GM19438 (cell line): ENCODE results near the gene MAPK1.
"Not testable (repeated sequence)": the region's sequence is repeated elsewhere in the genome, so short reads cannot be mapped to it uniquely, and the experiment has no call there.

Source experiments
- ATAC-seq: cut with Tn5 transposase; IDR thresholded peaks from one replicate; pipeline ENCODE4 v1.9.1; 2021; ENCODE audit warnings: low read depth; ENCODE audit not compliant: unreplicated experiment

The MAPK1 gene

GRCh38 chr22:21759646-21760376 lies 107.6 kb downstream of the MAPK1 start:
- no peak for ATAC-seq

- no peak for ATAC-seq
These were observed 108.4 kb downstream of the MAPK1 start for GRCh38 chr22:21759093-21759492.

GRCh38 chr22:21758091-21758864 lies 109.2 kb downstream of the MAPK1 start:
- no peak for ATAC-seq

DNA sequence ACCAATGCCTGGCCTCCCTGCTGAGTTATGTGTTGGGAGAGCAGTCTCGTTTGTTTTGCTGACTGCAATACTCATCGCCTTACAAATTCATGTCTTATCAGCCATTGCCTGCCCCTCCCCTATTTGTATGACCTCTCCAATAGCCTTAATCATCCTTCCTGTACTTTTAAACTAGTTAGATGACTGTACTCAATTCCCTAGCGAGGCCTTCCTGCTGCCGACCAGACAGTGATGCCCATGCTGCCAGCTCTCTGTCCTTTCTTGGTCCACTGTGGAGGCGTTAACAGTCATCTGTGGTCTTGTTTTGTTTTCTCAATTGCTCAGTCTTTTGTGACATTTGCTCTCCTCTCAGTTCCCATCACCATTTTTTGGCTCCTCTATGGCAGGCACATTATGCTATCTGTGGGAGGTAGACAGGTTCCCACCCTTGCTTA lies 111.6 kb downstream of the MAPK1 start:
- no peak for ATAC-seq

- no peak for ATAC-seq
These were observed 112.9 kb downstream of the MAPK1 start for GRCh38 chr22:21754523-21754922.

GRCh38 chr22:21753374-21754111 lies 113.9 kb downstream of the MAPK1 start:
- no peak for ATAC-seq

DNA sequence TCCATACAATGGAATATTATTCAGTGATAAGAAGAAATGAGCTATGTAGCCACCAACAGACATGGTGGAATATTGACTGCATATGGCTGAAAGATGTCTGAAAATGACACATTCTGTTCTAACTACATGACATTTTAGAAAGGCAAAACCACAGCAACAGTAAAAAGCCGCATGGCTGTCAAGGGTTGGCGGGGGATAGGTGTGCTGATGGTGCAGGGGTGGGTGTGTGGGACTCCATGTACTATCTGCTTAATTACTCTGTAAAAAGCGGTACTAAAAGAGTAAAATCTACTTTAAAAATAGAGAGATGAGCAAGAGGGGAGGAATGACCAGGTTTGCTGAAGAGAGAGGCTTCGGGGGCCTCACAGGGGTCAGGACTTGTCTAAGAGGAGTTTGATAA lies 115.2 kb downstream of the MAPK1 start:
- no peak for ATAC-seq

DNA sequence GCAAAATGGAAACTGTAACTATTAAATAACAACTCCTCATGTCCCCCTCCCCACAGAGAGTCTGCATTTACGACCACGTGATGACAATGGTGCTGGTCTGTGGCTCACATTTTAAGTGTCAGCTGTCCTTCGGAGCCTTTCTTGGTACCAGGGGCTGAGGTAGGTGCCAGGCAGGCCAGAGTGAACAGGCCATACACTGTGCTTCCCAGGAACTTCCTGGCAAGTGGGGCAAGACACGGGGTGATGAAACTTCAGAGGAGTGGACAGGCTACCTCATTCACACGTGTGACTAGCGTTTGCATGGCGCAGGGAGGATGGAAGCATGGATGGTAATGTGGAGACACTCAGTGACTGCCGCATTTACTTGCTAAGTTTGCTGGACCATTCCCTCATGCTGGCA lies 121.5 kb downstream of the MAPK1 start:
- no peak for ATAC-seq

- ATAC-seq: not testable (repeated sequence)
These were observed 122.5 kb downstream of the MAPK1 start for GRCh38 chr22:21744917-21745316.

DNA sequence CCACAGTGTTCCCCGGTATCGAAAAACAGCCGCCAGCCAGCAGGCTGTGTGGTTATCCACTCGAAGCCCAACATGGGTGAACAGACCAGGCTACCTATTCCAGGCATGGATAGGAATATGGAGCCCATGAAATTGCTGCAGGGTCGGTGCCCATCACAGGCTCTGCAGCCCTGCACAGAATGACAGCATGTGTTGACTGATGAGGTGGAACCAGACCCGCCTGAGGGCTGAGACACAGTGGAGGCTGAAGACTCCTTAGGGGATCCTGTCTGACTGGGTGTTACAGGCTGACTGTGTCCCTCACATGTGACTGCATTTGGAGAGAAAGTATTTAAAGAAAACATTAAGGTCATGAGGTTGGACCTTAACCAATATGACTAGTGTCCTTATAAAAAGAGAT lies 125.7 kb downstream of the MAPK1 start:
- no peak for ATAC-seq

DNA sequence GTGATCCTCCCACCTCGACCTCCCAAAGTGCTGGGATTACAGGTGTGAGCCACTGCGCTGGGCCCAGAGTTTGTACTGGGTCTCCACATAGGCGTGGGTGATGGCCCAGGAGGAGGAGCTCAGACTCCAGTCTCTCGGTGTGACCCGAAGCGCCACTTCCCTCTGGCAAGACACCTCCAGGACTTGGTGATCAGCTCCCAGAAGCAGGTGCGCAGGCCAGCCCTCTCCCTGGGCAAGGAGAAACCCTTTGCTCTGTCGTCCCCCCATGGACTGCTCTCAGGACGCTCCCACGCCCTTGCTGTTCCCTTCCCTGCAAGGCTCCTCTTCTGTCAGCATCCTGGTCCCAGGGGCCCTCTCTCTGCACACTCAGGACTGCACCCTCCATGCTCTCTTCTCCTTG lies 126.4 kb downstream of the MAPK1 start:
- no peak for ATAC-seq

DNA sequence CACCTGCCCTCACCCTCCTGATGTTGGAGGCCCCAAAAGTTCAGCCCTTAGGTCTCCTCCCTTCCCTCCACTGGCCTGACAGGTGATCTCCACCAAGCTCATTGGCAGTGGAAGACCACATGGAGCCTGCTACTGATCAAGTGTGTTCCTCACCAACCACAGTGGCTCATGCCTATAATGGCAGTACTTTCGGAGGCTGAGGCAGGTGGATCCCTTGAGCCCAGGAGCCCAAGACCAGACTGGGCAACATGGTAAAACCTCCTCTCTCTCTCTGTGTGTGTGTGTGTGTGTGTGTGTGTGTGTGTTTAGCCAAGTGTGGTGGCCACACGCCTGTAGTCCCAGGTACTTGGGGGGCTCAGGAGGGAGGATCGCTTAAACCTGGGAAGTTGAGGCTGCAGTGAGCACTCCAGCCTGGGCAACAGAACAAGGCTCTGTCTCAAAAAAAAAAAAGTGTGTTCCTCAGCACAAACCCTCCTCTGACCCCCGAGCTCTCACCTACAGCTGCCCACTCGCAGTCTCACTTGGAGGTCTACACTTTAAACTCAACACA lies 127.5 kb downstream of the MAPK1 start:
- no peak for ATAC-seq

DNA sequence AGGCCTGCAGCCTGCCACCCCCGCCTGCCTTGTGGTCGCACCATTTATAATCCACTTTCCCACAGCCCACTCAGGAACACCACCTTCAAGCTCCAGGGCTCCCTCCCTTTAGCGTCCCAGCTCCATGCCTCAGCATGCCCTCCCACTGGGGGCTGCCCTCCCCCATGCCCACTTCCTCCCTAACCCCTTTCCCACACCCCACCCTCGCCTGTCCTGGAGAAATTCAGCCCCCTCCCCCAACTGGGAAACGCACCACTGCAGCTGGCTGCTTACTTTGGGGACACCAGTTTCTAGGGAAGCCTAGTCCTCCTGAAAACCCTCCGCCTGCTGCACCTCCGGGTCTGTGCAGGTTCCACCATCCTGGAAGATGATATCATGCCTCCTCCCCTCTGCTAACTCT lies 128.5 kb downstream of the MAPK1 start:
- no peak for ATAC-seq

GRCh38 chr22:21738081-21738480 lies 129.4 kb downstream of the MAPK1 start:
- ATAC-seq: no peak

DNA sequence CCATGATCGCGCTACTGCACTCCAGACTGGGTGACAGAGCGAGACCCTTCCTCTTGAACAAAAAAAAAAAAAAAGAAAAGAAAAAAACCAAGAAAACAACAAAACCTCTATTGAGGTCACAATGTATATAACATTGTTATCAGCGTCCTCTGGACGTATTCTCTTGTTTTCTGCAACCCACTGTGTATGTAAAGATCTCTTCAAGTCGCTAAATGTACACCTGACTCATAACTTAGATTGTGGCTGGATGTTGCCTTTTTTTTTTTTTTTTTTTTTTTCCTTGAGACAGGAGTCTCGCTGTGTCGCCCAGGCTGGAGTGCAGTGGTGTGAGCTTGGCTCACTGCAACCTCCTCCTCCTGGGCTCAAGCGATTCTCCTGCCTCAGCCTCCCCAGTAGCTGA lies 130.5 kb downstream of the MAPK1 start:
- ATAC-seq: no peak

DNA sequence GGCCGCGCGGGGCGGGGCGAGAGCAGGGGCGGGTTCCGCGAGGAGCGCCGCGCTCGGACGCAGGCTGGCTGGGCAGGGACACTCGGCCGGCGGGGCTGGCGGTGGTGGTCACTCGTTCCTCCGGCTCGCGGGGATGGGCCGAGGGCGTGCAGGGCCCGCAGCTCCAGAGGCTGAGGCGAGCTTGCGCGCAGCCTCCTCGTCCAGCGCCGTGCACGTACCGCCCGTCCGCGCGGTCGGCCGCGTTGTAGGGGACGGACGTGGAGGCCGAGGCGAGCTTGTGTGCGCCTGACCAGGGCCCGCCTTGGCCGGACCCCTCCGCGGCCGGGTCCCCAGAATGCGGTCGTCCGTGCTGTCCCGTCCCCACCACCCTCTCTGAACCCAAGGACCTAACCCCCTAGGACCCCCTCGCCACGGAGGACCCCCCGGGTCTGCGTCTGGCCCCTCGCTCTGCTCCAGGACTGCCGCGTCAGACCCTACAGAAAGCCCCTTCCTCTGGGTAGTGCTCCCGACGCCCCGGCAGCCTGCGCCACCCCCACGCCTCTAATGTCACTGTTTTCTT lies 131.3 kb downstream of the MAPK1 start:
- no peak for ATAC-seq

DNA sequence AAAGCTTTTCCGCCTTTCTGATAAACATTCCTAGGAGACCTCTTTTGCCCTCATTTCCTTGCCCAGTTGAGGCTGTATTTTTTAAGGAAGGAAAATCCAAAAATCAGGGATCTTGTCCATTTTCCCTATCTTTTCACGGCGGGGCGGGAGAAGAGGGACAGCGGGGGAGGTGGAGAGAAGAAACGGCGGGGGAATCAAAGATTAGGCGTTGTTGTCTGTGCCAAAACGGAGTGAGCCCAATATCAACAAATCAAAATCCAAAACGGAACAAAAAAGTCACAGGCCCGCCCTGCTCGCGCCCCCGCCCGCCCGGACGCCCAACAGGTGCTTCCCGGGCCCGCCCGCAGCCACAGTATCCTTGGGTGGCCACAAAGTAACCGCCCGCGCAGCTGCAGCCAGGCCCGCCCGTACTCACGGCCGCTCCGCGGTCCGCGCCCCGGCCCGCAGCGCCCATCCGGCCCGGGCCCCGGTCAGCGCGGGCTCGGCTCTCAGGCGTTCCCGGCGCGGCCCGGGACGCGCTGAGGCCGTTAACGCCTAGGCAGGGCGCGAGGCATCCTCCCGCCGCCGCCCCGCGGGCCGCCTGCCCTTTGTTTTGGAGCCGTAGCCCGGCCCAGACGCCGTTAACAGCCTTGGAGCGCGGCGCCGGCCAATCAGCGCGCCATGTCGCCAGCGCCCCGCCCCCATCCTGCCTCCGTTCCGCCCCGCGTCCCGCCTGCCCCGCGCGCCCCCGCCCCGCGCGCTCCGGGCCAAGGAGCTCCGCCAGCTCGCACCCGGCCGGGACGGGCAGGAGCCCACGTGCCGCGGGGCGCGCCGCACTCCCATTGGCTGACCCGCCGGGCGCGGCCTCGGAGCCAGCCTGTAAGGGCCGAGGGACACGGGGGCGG lies 132.0 kb downstream of the MAPK1 start, which contains the start of gene YPEL1:
Gene YPEL1 (minus strand): TSS at position 595 of the 884 bp plus-strand sequence. CDS start 25,050 bp downstream, outside the sequence.
- peak; percentile 79 for ATAC-seq

DNA sequence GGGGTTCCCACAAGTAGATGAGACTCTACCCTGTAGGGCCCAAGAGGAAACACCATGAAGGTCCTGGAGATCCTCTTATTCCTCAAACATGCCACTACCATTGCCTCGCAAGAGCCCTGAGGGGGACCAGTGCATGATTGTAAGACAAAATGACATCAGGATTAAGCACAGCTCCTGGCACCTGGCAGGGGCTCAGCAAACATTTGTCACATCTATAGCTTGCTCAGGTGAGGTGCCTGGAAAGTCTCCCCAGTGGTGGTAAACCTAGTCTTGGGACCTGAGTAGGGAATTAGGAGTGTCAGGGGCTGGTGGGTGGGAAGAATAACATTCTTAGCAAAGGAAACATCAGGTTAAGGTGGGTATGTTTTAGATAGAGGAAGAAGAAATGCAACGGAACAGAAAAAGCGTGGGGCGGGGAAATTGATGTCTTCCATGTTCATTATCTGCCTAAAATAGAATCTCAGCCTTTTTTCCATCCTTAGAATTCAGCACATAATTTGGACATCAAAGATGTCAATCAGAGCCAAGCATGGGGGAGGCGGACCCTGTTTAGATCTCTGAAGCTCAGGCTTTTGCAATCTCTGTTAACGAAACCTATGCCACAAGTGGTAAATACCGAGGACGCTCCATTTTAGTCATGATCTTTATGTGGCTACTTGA lies 132.8 kb downstream of the MAPK1 start:
- ATAC-seq: no peak

DNA sequence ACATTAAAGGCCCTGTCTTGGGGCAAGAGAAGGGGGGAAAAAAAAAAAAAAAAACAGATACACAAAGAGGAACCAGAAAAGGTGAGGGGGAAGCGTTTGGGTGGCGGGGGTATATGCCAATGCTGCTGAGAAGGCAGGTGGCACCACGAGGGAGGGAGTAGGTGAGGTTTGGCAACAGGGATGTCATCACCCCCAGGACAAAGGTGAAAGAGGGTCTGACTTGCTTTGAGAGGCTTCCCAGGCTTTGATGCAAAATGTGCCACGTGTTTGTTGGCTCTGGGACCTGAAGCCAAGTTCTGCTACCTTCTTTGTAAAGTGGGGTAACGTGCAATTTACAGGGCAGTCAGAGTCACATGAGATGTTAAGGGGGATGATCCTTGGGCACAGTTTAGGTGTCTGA lies 135.9 kb downstream of the MAPK1 start:
- no peak for ATAC-seq
